Left ventricle myocardium inferior (tissue), 1 donor: ENCODE data around the gene RPS24. TPM values are rescaled to one million over a fixed set of nuclear protein-coding genes. Genes with fewer than 3 reads are reported as not detected.
A peak's percentile ranks its signal among the peaks of the same experiment; 100 is the strongest.

Source experiments
- DNase-seq: peaks from one replicate; pipeline ENCODE4 v3.0.0-alpha.2; 2020
- H3K27ac ChIP-seq: fragments of 200-600 bp; replicated peaks from 2 replicates; pipeline ENCODE4 v1.8.0; 2021
- H3K27me3 ChIP-seq: fragments of 200-600 bp; 2 replicates; pipeline ENCODE4 v1.8.0; 2021; ENCODE audit warnings: low read depth
- H3K36me3 ChIP-seq: fragments of 200-600 bp; 2 replicates; pipeline ENCODE4 v1.8.0; 2021
- H3K4me1 ChIP-seq: fragments of 200-600 bp; 2 replicates; pipeline ENCODE4 v1.8.0; 2021
- H3K4me3 ChIP-seq: fragments of 200-600 bp; 2 replicates; pipeline ENCODE4 v1.8.0; 2021; ENCODE audit warnings: mild to moderate bottlenecking, moderate library complexity
- H3K9me3 ChIP-seq: fragments of 200-600 bp; replicated peaks from 2 replicates; pipeline ENCODE4 v1.8.0; 2021
- intact Hi-C: fragments of 100-400 bp; cut with micrococcal nuclease; formaldehyde crosslinking; loops from one replicate; pipeline ENCODE4 v1.11.0; 2022
- total RNA-seq: library from RNA; stranded (reverse); fragmentation: NEBNext Ultra II Directional; extraction: Animal tissue kit (Norgen Biotek cat#: 25700); gene quantifications from one replicate; pipeline ENCODE4 v1.2.1, GENCODE V29; 2021
- TF ChIP-seq, protein P1 (sequence below): fragments of 200-600 bp; IDR thresholded peaks from 2 replicates; pipeline ENCODE4 v1.8.0; 2021; ENCODE audit warnings: antibody characterized with exemption, mild to moderate bottlenecking, borderline replicate concordance
- donor health status: DM: no; HTN: yes; CAD: no; lungs with severe emphysema.

Gene RPS24
- total RNA-seq, 1 donor from 2014 or later: 829 TPM

DNA sequence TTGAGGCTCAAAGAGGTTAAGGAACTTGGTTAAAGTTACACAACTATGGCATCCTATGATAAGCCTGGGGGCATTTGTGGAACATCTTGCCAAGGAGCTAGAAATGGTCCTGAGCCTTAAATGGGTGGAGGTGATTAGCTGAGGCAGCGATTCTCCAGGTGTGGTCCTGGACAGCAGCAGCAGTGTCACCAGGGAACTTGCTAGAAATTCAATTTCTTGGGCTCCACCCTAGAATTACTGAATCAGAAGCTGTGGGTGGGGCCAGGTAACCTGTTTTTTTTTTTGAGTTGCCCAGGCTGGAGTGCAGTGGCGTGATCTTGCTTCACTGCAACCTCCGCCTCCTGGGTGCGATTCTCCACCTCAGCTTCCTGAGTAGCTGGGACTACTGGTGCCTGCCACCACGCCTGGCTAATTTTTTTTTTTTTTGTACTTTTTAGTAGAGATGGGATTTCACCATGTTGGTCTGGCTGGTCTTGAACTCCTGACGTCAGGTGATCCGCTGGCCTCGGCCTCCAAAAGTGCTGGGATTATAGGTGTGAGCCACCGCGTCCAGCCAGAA, 13.1 kb downstream of the RPS24 start:
- Histone ChIP-seq H3K27me3 (no peaks in the 10 kb centered on the region), H3K36me3 (peaks cover 4% of the 10 kb centered on the region), H3K27ac (no peak overlapping the region), H3K9me3 (no peaks in the 10 kb centered on the region), H3K4me3 (no peak overlapping the region), H3K4me1 (peaks cover 26% of the 10 kb centered on the region)
- TF ChIP-seq, protein P1, sequence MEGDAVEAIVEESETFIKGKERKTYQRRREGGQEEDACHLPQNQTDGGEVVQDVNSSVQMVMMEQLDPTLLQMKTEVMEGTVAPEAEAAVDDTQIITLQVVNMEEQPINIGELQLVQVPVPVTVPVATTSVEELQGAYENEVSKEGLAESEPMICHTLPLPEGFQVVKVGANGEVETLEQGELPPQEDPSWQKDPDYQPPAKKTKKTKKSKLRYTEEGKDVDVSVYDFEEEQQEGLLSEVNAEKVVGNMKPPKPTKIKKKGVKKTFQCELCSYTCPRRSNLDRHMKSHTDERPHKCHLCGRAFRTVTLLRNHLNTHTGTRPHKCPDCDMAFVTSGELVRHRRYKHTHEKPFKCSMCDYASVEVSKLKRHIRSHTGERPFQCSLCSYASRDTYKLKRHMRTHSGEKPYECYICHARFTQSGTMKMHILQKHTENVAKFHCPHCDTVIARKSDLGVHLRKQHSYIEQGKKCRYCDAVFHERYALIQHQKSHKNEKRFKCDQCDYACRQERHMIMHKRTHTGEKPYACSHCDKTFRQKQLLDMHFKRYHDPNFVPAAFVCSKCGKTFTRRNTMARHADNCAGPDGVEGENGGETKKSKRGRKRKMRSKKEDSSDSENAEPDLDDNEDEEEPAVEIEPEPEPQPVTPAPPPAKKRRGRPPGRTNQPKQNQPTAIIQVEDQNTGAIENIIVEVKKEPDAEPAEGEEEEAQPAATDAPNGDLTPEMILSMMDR: no peak
- intact Hi-C loops: loop anchor here (10.0 kb wide), 1 partner anchor 1148 kb away; no protein-coding TSS in a partner anchor
- DNase-seq: no peak

DNA sequence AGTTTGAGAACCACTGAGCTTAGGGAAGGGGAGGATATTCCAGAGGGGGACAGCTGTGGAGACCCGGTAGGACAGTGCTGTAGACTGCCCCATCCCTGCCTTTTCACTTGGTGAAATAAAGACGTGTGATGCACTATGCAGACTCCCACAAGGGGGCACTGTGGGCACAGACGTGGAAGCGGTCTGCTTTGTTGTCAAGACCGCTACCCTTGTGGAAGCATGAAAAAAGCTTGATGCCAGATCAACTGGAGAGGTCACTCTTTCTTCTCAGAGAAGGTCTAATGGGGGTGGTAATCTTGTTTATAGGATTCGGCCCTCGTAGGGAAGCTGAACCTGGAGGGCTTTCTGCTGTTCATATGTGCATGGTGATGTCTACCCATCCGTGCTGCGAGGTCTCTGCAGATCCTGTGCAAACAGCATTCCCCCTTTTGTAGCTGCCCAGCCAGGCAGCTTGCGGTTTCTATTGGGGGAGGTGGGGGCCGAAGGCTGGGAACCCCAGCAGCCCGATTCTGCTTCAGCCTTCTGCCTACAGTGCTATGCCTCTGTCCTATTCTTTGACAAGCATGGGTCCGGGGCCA, 13.7 kb downstream of the RPS24 start:
- Histone ChIP-seq H3K4me1 (peaks cover 21% of the 10 kb centered on the region), H3K27ac (no peak overlapping the region), H3K4me3 (no peak overlapping the region), H3K9me3 (no peaks in the 10 kb centered on the region), H3K36me3 (no peaks in the 10 kb centered on the region), H3K27me3 (no peaks in the 10 kb centered on the region)
- intact Hi-C loops: loop anchor here (10.0 kb wide), 1 partner anchor 1147 kb away; no protein-coding TSS in a partner anchor
- TF ChIP-seq, protein P1: peak; percentile 90
- peak; percentile 86 for DNase-seq

DNA sequence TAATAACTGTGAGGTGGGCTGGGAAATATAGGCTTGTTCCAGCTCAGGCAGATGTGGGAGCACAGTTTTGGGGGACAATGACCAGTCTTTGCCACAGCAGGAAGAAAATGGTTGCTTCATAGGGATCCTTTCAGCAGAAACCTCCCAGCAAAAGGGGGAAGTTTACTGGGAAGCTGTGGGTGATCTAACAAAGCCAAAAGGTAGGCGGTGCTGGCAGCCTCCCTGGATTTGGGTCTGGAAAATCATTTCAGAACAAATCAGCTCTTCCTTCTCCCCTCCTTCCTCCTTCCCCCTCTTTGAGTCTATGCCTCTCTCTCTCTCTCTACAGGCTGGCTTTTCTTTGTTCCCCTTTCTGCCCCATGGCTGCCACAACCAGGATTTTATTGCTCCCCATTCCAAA, 16.2 kb downstream of the RPS24 start:
- Histone ChIP-seq H3K9me3 (no peaks in the 10 kb centered on the region), H3K36me3 (no peaks in the 10 kb centered on the region), H3K4me1 (peaks cover 15% of the 10 kb centered on the region), H3K27ac (no peak overlapping the region), H3K4me3 (no peak overlapping the region), H3K27me3 (no peaks in the 10 kb centered on the region)
- TF ChIP-seq, protein P1: no peak
- intact Hi-C loops: loop anchor here (10.0 kb wide), 1 partner anchor 1145 kb away; no protein-coding TSS in a partner anchor
- no peak for DNase-seq

DNA sequence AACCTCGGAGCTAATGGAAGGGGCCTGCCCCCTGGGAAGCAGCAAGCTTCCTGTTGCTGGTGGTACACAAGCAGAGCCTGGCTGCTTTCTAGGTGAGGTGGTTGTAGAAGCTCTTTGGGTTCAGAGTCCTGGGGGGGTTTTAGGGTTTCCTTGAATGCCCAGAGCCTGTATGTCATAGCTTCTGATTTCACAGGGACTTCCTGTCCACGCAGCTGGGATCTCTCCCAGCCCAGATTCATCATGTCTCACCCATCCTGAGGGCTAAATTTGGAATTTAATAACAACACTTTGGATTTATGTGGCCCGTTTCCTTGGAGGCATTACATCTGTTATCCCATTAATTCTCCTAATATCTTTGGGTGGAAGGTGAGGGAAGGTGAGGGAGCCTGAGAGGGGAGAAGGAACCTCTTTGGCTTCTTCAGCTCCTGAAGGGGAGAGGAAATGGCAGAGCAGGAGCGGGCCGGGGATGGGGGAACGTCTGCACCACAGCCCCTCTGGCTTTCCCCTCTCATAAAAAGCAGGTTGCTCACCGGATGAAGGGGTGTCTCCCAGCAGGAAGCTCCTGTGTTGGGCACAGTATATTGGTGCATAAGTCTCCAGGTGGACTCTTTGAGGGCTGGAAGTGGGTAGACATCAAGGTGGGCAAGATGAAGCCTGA, 19.7 kb downstream of the RPS24 start:
- intact Hi-C loops: no loop called here
- H3K27ac ChIP-seq: no peak overlapping the region

DNA sequence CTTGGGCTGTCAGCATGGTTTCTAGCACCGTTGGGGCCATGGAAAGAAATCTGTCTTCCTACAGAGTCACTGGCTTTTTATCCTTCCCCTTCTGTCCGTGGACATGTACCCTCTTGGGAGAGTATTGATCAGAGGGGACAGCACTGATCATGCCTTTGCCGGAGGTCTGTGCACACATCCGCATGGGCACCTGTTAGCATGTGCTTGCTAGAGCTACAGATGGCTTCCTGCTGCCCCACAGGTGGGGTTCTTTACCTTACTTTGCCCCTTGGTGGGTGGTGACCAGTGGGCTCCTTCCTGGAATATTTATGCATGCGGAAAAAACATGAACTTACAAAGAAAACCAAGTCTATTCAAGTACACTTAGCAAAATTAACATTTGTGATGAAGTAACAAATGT, 24.9 kb downstream of the RPS24 start:
- Histone ChIP-seq H3K27me3 (no peaks in the 10 kb centered on the region), H3K4me1 (peaks cover 2% of the 10 kb centered on the region), H3K27ac (no peak overlapping the region), H3K36me3 (no peaks in the 10 kb centered on the region), H3K9me3 (no peaks in the 10 kb centered on the region), H3K4me3 (no peak overlapping the region)
- DNase-seq: no peak
- TF ChIP-seq, protein P1: no peak
- intact Hi-C loops: no loop called here

More for the DNA sequence above, 19.7 kb downstream of the RPS24 start:
- no peak overlapping the region for H3K4me3 ChIP-seq
- DNase-seq: no peak
- TF ChIP-seq, protein P1: no peak
- no peaks in the 10 kb centered on the region for H3K36me3 ChIP-seq
- H3K27me3 ChIP-seq: no peaks in the 10 kb centered on the region
- H3K9me3 ChIP-seq: no peaks in the 10 kb centered on the region
- H3K4me1 ChIP-seq: peaks cover 8% of the 10 kb centered on the region
